Type B pancreatic cell (in vitro differentiated cells): ENCODE measurements around the gene CWC27. TPM values are rescaled to one million over a fixed set of nuclear protein-coding genes. Genes with fewer than 3 reads are reported as not detected.

Source experiments
- DNase-seq: peaks from one replicate; pipeline ENCODE4 v3.0.0; 2021; ENCODE audit warnings: mixed read lengths; ENCODE audit not compliant: unreplicated experiment; ENCODE audit errors: extremely low spot score
- H3K27ac Mint-ChIP-seq: 2 replicates; pipeline ENCODE4 v1.8.0; 2021; ENCODE audit warnings: mild to moderate bottlenecking, mixed read lengths
- H3K27me3 Mint-ChIP-seq: 2 replicates; pipeline ENCODE4 v1.8.0; 2021; ENCODE audit warnings: mixed read lengths
- H3K36me3 Mint-ChIP-seq: 2 replicates; pipeline ENCODE4 v1.8.0; 2021; ENCODE audit warnings: mixed read lengths
- H3K4me1 Mint-ChIP-seq: one replicate; pipeline ENCODE4 v1.8.0; 2021; ENCODE audit warnings: mixed read lengths; ENCODE audit not compliant: unreplicated experiment
- H3K4me3 Mint-ChIP-seq: 2 replicates; pipeline ENCODE4 v1.8.0; 2021; ENCODE audit warnings: mild to moderate bottlenecking, mixed read lengths
- H3K9me3 Mint-ChIP-seq: 2 replicates; pipeline ENCODE4 v1.8.0; 2021; ENCODE audit warnings: mixed read lengths
- total RNA-seq: library from RNA; stranded (reverse); gene quantifications from 2 replicates; pipeline ENCODE4 v1.2.1, GENCODE V29; 2021; ENCODE audit warnings: low replicate concordance
- TF ChIP-seq, protein P1 (sequence below): fragments of 200-600 bp; sonication (generic); conservative IDR thresholded peaks from 2 replicates; pipeline ENCODE4 v1.5.0; 2021; ENCODE audit warnings: antibody characterized with exemption, mild to moderate bottlenecking

CWC27 gene
- total RNA-seq, 1 donor from 2014 or later, result 32.0 TPM

GRCh38 chr5:64876203-64876602, 107.5 kb downstream of the CWC27 start:
- no peak overlapping the region for H3K4me3 Mint-ChIP-seq
- peaks cover 4% of the 10 kb centered on the region for H3K36me3 Mint-ChIP-seq
- TF ChIP-seq, protein P1, sequence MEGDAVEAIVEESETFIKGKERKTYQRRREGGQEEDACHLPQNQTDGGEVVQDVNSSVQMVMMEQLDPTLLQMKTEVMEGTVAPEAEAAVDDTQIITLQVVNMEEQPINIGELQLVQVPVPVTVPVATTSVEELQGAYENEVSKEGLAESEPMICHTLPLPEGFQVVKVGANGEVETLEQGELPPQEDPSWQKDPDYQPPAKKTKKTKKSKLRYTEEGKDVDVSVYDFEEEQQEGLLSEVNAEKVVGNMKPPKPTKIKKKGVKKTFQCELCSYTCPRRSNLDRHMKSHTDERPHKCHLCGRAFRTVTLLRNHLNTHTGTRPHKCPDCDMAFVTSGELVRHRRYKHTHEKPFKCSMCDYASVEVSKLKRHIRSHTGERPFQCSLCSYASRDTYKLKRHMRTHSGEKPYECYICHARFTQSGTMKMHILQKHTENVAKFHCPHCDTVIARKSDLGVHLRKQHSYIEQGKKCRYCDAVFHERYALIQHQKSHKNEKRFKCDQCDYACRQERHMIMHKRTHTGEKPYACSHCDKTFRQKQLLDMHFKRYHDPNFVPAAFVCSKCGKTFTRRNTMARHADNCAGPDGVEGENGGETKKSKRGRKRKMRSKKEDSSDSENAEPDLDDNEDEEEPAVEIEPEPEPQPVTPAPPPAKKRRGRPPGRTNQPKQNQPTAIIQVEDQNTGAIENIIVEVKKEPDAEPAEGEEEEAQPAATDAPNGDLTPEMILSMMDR, result no peak
- H3K27me3 Mint-ChIP-seq, result no peaks in the 10 kb centered on the region
- H3K4me1 Mint-ChIP-seq, result no peaks in the 10 kb centered on the region
- no peak for DNase-seq
- no peak overlapping the region for H3K27ac Mint-ChIP-seq
- no peaks in the 10 kb centered on the region for H3K9me3 Mint-ChIP-seq

DNA sequence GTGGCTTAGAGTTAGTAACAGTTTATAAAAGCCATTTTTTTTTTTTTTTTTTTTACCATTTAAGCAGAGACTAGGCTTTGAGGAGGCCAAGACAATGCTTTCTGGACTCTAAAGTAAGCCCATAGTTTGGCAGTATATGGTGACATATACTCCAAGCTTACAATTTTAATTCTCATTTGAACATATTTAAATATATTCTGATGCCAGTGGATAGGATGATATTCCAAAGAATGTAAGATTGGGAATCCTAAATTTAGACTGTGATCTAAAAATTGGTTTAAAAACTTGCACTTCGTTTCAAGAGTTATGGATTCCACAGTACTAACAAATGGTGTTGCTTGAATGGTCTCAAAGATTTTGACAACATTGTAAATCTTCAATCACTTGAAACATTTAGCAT, 112.1 kb downstream of the CWC27 start:
- no peak overlapping the region for H3K4me3 Mint-ChIP-seq
- no peaks in the 10 kb centered on the region for H3K4me1 Mint-ChIP-seq
- H3K36me3 Mint-ChIP-seq, result peaks cover 4% of the 10 kb centered on the region
- H3K27me3 Mint-ChIP-seq, result no peaks in the 10 kb centered on the region
- TF ChIP-seq, protein P1, result no peak
- H3K27ac Mint-ChIP-seq, result no peak overlapping the region
- no peaks in the 10 kb centered on the region for H3K9me3 Mint-ChIP-seq
- no peak for DNase-seq

DNA sequence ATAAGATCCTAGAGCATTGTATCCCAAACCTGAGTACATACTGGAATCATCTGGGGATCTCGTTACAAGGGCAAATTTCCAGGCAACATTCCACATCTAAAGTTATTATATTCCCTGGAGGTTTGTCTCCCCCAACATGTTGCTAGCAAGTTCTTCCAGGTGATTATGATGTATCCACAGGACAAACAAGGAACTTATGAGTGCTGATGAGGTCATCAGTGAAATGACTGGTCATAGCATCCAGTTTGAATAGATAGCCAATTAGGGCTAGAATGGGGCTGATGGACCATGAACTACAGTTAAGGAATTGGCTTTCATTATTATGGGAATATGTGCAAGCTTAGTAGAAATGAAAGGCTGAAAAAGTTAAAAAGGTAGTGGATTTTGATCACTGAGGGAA, 115.2 kb downstream of the CWC27 start:
- no peaks in the 10 kb centered on the region for H3K27me3 Mint-ChIP-seq
- DNase-seq, result no peak
- H3K27ac Mint-ChIP-seq, result no peak overlapping the region
- H3K36me3 Mint-ChIP-seq, result no peaks in the 10 kb centered on the region
- TF ChIP-seq, protein P1, result no peak
- H3K4me3 Mint-ChIP-seq, result no peak overlapping the region
- H3K4me1 Mint-ChIP-seq, result no peaks in the 10 kb centered on the region
- H3K9me3 Mint-ChIP-seq, result no peaks in the 10 kb centered on the region

- no peak for DNase-seq
- Mint-ChIP-seq H3K36me3 (no peaks in the 10 kb centered on the region), H3K27ac (no peak overlapping the region), H3K4me1 (no peaks in the 10 kb centered on the region), H3K9me3 (no peaks in the 10 kb centered on the region), H3K4me3 (no peak overlapping the region), H3K27me3 (no peaks in the 10 kb centered on the region)
- TF ChIP-seq, protein P1, result no peak
These were observed 115.8 kb downstream of the CWC27 start for GRCh38 chr5:64884541-64884940.

DNA sequence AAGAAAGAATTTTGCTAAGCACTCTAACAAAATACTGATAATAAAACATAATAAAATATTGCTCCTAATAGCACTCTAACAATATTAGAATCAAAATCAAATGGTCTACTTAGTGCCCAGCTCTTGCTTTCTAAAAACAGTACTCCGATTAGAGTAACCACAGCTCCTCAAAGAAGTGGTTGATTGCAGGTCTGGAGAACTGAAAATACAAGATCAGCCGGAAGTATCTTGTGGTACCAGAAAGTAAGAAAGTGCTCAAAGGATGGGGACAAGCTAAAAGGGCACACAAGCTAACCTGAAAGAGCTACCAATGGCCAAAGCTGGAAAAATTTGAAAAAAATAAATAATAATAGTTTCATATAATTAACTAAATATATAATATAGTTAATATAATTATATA, 119.2 kb downstream of the CWC27 start:
- TF ChIP-seq, protein P1, result no peak
- H3K9me3 Mint-ChIP-seq, result no peaks in the 10 kb centered on the region
- no peaks in the 10 kb centered on the region for H3K4me1 Mint-ChIP-seq
- no peak overlapping the region for H3K27ac Mint-ChIP-seq
- DNase-seq, result no peak
- no peaks in the 10 kb centered on the region for H3K27me3 Mint-ChIP-seq
- no peak overlapping the region for H3K4me3 Mint-ChIP-seq
- no peaks in the 10 kb centered on the region for H3K36me3 Mint-ChIP-seq

GRCh38 chr5:64895748-64896147, 127.0 kb downstream of the CWC27 start:
- H3K27me3 Mint-ChIP-seq, result no peaks in the 10 kb centered on the region
- no peak for DNase-seq
- H3K4me3 Mint-ChIP-seq, result no peak overlapping the region
- no peak overlapping the region for H3K27ac Mint-ChIP-seq
- H3K9me3 Mint-ChIP-seq, result no peaks in the 10 kb centered on the region
- TF ChIP-seq, protein P1, result no peak
- no peaks in the 10 kb centered on the region for H3K4me1 Mint-ChIP-seq
- peaks cover 12% of the 10 kb centered on the region for H3K36me3 Mint-ChIP-seq
